Stimulated activated CD4-positive, alpha-beta T cell treated with anti-CD3 and anti-CD28 coated beads, Interleukin-15, amount 100 ng/mL, for 24 hours (primary cell): Measurements from ENCODE around the gene MTOR.
"Not testable (repeated sequence)": the region's sequence is repeated elsewhere in the genome, so short reads cannot be mapped to it uniquely, and the experiment has no call there.

ENCODE experiments used
- DNase-seq: peaks from one replicate; pipeline ENCODE4 v3.0.0-alpha.2; 2020

Gene MTOR

GRCh38 chr1:11279630-11280029, 17.3 kb upstream of the MTOR start:
- no peak for DNase-seq

DNA sequence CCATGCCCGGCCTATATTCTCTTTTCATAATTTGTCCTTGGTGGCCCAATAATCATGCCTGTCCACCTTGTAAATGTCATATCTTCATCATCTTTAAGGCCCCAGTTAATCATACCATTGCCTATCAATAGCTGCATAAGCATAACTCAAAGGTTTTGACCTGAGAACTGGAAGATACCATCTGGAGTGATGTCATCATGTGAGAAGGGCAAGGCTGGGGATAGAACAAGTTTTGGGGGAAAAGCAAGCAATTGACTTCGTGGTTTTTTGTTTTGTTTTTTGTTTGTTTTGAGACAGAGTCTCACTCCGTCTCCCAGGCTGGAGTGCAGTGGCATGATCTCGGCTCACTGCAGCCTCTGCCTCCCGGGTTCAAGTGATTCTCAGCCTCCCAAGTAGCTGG, 16.8 kb upstream of the MTOR start:
- DNase-seq: no peak

DNA sequence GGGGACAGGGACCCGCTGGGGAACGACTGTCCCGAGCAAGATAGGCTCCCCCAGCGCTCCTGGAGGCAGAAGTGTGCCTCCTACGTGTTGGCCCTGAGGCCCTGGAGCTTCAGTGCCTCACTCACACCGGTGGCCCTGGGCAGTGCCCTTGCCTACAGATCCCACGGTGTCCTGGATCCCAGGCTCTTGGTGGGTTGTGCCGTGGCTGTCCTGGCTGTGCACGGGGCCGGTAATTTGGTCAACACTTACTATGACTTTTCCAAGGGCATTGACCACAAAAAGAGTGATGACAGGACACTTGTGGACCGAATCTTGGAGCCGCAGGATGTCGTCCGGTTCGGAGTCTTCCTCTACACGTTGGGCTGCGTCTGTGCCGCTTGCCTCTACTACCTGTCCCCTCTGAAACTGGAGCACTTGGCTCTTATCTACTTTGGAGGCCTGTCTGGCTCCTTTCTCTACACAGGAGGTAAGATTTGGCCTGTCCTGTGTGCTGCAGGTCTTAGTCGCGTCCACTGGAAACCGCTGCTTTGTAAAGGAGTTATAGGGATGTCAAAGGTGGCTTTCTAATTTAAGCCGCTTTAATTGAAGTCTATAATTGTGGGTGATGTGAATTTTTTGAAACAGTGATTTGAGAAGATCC, 11.4 kb upstream of the MTOR start:
- no peak for DNase-seq

- DNase-seq: peak; percentile 85
Observed at GRCh38 chr1:11272832-11273594, 10.7 kb upstream of the MTOR start, which contains the start of gene UBIAD1. Gene UBIAD1 (plus strand): TSS chr1:11273198. CDS start chr1:11273532, 334 bp downstream.

DNA sequence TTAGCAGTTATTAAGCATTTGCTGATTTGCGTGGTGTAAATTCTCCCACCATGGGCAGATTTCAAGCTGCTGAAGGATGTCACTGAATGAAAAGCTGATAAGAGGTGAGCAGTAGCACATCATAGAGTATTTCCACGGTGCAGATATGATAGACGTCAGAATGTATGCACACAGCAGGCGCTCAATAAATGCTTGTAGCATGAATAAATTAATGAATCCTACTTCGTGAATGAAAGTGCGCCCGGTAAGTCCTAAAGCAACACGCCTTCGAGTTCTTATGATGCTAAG, 10.1 kb upstream of the MTOR start:
- no peak for DNase-seq

DNA sequence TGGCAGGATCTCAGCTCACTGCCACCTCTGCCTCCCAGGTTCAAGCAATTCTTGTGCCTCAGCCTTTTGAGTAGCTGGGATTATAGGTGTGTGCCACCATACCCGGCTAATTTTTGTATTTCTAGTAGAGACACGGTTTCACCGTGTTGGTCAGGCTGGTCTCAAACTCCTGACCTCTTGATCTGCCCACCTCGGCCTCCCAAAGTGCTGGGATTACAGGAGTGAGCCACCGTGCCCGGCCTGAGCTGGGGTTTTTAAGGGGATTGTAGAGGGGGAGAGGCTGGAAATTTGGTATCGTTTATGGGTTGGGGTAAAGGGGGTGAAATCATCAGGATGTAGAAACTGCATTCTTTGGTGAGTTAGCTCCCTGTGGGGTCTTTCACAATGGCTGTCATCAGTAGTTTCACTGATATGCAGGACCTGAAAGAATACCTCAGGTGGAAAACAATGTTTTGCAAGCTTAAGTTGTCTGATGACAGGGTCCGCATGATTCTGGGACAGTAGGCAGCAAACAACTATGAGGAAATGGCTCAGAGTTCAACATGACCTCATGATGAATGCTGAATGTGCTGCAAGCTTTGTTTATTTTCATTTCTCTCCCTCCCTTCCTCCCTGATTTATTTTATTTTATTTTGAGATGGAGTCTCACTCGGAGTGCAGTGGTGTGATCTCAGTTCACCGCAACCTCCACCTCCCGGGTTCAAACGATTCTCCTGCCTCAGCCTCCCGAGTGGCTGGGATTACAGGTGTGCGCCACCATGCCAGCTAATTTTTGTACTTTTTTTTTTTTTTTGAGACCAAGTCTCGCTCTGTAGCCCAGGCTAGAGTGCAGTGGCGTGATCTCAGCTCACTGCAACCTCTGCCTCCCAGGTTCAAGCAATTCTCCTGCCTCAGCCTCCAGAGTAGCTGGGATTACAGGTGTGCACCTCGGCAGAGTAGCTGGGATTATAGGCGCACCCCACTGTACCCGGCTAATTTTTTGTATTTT, 5.3 kb upstream of the MTOR start:
- DNase-seq: not testable (repeated sequence)

- no peak for DNase-seq
Observed at GRCh38 chr1:11266268-11267074, 4.1 kb upstream of the MTOR start.

DNA sequence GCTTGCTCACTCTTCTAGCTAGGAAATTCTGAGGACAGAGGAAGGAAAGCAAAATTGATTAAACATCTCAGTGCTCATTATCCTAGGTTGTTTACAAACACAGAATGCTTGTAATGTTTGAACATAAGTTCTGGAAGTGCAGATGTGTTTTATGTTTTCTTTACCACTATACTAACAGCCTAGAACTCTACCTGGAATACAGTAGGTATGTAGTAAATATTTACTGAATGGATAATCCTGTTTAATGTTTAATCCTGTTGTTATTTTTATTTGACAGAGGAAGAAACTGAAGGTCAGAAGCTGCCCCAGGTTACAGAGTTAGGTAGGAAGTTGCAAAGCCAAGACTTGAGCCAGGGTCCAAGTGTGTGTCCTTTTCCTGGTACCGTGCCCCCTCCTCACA, 6.1 kb downstream of the MTOR start:
- DNase-seq: no peak

- DNase-seq: no peak
Observed at GRCh38 chr1:11253226-11253625, 9.1 kb downstream of the MTOR start.

DNA sequence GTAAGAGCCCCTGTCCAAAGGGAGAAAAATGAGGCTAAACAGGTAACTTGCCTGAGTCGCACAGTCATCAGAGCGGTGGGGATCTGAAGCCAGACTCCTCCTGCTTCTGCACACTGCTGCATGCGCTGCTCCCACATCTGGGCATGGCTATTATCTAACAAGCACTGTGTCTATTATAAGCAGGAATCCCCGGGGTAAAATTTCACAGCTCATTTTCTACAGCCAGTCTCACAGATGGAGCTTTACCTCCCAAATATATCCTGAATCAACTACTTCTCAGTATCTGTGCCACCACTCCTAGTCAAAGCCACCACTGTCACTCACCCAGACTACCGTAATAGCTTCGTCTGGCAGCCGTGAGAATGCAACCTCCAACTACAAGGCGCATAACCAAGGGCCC, 9.8 kb downstream of the MTOR start:
- DNase-seq: no peak

DNA sequence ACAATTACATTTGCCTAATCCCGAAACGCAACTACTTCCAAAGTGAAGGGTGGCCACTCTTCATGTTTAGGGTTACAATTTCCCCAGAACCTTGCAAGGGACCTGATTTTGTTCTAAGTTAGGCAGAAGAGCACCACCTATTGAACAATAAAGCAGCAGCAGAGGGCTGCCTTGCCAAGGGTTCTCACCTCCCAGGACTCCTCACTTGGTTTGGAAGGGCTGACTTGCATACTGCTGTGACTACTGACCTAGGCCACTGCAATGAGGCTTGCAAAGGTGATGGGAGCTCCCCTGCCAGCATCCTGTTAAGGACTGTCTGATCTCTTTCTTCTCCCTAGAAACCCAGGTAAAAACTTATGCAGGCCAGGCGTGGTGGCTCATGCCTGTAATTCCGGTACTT, 14.2 kb downstream of the MTOR start:
- DNase-seq: no peak

GRCh38 chr1:11245904-11246719, 16.2 kb downstream of the MTOR start:
- DNase-seq: no peak

GRCh38 chr1:11245248-11245647, 17.1 kb downstream of the MTOR start:
- no peak for DNase-seq

- no peak for DNase-seq
Observed at GRCh38 chr1:11238311-11238710, 24.0 kb downstream of the MTOR start.

DNA sequence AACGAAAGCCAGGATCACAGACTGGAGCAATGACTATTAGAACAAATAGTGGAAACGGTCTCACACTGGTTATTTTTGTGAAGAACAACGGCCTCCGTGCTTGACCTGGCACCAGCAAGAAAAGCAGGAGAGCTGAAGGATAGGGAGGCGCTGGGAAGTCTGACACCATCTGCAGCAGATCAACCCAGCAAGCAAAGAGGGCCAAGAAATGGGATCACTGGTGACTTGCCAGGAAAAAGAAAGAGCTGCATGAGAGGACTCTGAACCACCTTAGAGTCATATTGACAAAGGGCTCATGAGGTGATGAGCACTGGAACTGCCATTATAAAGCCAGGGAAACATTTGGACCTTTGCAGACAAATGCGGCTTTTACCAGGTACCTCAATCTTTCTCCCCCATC, 25.0 kb downstream of the MTOR start:
- no peak for DNase-seq

DNA sequence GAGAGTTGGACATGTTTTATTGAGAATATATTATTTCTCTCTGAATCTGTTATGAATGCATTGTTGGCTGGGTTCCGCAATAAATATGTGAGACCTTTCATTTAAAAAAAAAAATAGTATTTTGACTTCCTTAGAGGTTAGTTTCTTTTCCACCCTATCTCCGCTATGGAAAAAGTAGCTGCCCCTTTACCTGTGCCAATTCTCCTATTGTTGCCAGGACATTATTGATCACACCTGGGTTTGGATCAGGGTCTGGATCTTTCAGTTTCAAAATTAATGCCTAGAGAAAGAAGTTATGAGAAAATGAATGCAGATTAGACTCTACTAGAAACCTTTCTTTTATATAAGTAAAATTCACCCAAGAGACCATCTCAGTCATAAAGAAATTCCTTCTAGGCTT, 29.1 kb downstream of the MTOR start:
- DNase-seq: no peak

- DNase-seq: no peak
Observed at GRCh38 chr1:11229203-11229602, 33.1 kb downstream of the MTOR start.

GRCh38 chr1:11227106-11228077, 35.0 kb downstream of the MTOR start:
- DNase-seq: no peak

DNA sequence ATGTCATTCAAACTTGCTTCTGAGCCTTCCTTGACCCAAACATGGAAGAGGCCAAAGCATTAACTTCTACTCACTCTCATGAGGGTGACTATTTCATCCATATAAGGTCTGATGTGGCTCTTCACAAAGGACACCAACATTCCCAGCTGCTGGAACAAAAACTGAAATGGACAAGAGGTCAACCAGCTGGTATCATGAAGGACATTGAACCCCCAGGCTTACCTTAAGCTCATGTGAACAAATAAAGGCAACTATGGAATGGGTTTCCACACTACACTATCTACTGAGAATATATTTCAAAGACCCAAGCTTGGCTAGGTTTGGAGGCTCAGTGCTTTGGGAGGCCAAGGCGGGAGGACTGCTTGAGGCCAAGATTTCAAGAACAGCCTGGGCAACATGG, 46.3 kb downstream of the MTOR start:
- no peak for DNase-seq

DNA sequence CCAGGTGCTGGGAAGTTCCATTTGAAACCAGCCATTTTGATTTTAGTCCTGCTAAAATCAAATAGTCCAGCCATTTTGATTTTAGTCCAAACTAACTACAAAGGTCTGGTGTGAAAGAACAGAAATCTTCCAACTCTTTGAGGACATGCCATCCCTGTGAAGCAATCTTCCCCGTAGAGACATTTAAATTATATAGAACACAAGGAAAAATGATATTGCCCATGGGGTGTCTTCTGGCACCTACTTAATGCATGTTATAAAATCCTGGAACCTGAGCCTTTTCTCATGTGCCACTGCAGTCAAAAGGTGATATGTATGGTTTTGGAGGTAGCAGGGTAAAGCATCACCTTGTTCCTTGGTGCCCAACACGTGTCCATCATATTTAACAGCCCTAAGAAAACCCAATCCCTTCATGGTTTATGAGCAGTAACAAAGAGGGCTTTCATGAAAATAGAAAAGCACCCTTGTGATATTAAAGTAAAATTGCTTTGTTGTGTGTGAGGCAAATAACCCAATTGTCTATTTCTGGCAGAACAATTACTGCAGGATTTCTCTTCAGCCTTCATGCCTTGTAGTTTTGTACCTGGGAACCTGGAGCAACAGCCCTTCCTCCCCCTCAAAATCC, 46.9 kb downstream of the MTOR start:
- DNase-seq: no peak
